BJ (cell line): ENCODE measurements around the gene HDGF. TPM values are rescaled to one million over a fixed set of nuclear protein-coding genes. Genes with fewer than 3 reads are reported as not detected.
A peak's percentile ranks its signal among the peaks of the same experiment; 100 is the strongest.

Experiments
- CTCF ChIA-PET: fragments of 350-600 bp; formaldehyde crosslinking; extraction: SDS; loops from one replicate; lab custom pipeline; 2021; ENCODE audit warnings: antibody characterized with exemption, inconsistent platforms; lab: Yijun Ruan, JAX
- POLR2A ChIA-PET: fragments of 300-600 bp; sonication (Branson Sonifier 250); formaldehyde crosslinking; extraction: SDS; loops from one replicate; lab custom pipeline; 2021; ENCODE audit warnings: antibody characterized with exemption; lab: Charles Lee
- DNase-seq: peaks from one replicate; pipeline ENCODE4 v3.0.0-alpha.2; 2011; ENCODE audit warnings: low read depth
- H3K27me3 ChIP-seq: 2 replicates; pipeline ENCODE4 v1.6.0; 2011; ENCODE audit warnings: low read length; ENCODE audit not compliant: control insufficient read depth, insufficient read depth
- H3K36me3 ChIP-seq: 2 replicates; pipeline ENCODE4 v1.5.1; 2011; ENCODE audit warnings: low read length; ENCODE audit not compliant: control insufficient read depth, insufficient read depth
- H3K4me3 ChIP-seq: 2 replicates; pipeline ENCODE4 v1.5.1; 2011; ENCODE audit warnings: low read depth, mild to moderate bottlenecking, control low read depth, low read length
- polyA plus RNA-seq: library from polyadenylated mRNA; depleted of rRNA; stranded (reverse); fragments of >200 nt; gene quantifications from 2 replicates; pipeline ENCODE4 v1.2.3, GENCODE V29; 2011
- TF ChIP-seq, protein P1 (sequence below): IDR thresholded peaks from 2 replicates; pipeline ENCODE4 v1.5.1; 2011; ENCODE audit warnings: low read depth, mild to moderate bottlenecking, control low read depth, inconsistent platforms, low read length, moderate library complexity; ENCODE audit not compliant: insufficient read depth

The HDGF gene
- polyA plus RNA-seq, 1 experiment, result 179 TPM

DNA sequence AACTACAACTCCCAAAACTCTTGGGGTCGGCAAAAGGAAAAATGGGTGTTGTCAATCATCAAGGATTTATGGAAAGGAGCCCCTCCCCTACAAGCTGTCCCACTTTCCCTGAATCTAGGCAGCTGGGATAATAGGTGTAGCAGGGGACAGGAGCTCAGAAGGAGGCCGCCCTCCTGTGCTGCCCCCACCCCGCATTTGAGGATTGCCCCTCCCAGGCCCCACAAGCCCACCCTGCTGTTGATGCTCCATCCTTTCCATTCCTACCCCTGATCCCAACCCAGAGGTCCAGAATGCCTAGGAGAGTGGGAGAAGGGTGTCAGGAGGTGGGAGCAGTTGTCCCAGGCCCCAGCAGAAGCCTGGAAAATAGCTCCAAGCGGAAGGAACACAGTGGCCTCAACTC is 8.7 kb downstream of the HDGF start:
- peaks cover 23% of the 10 kb centered on the region for H3K36me3 ChIP-seq
- TF ChIP-seq, protein P1, sequence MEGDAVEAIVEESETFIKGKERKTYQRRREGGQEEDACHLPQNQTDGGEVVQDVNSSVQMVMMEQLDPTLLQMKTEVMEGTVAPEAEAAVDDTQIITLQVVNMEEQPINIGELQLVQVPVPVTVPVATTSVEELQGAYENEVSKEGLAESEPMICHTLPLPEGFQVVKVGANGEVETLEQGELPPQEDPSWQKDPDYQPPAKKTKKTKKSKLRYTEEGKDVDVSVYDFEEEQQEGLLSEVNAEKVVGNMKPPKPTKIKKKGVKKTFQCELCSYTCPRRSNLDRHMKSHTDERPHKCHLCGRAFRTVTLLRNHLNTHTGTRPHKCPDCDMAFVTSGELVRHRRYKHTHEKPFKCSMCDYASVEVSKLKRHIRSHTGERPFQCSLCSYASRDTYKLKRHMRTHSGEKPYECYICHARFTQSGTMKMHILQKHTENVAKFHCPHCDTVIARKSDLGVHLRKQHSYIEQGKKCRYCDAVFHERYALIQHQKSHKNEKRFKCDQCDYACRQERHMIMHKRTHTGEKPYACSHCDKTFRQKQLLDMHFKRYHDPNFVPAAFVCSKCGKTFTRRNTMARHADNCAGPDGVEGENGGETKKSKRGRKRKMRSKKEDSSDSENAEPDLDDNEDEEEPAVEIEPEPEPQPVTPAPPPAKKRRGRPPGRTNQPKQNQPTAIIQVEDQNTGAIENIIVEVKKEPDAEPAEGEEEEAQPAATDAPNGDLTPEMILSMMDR, result no peak
- ChIA-PET CTCF (interaction anchor here (1.5 to 2.8 kb wide), 2 partner anchors 17 to 36 kb away, joined by 3 to 19 read pairs; no protein-coding TSS in a partner anchor), POLR2A (no interaction called here)
- H3K27me3 ChIP-seq, result no peaks in the 10 kb centered on the region
- H3K4me3 ChIP-seq, result no peak overlapping the region
- DNase-seq, result no peak

- no peak overlapping the region for H3K4me3 ChIP-seq
- POLR2A ChIA-PET, result no interaction called here
- peaks cover 28% of the 10 kb centered on the region for H3K36me3 ChIP-seq
- H3K27me3 ChIP-seq, result no peaks in the 10 kb centered on the region
- DNase-seq, result no peak
- CTCF ChIA-PET, result interaction anchor here (1.5 to 2.8 kb wide), 4 partner anchors 16 to 118 kb away, joined by 3 to 19 read pairs (median 10); partner anchors contain the start of gene NTRK1
- TF ChIP-seq, protein P1, result no peak
These were observed 9.5 kb downstream of the HDGF start for GRCh38 chr1:156742017-156742416.

GRCh38 chr1:156741481-156741983 is 9.9 kb downstream of the HDGF start:
- H3K36me3 ChIP-seq, result peaks cover 28% of the 10 kb centered on the region
- TF ChIP-seq, protein P1, result no peak
- ChIA-PET POLR2A (interaction anchor here (0.6 to 1.4 kb wide), 7 partner anchors 11 to 265 kb away, joined by 3 to 11 read pairs (median 3); partner anchors contain the start of genes HDGF, ISG20L2, METTL25B and PRCC), CTCF (interaction anchor here (0.8 to 2.8 kb wide), 8 partner anchors 11 to 119 kb away, joined by 3 to 19 read pairs (median 4); partner anchors contain the start of genes NTRK1 and PRCC)
- no peak overlapping the region for H3K4me3 ChIP-seq
- DNase-seq, result no peak
- no peaks in the 10 kb centered on the region for H3K27me3 ChIP-seq

DNA sequence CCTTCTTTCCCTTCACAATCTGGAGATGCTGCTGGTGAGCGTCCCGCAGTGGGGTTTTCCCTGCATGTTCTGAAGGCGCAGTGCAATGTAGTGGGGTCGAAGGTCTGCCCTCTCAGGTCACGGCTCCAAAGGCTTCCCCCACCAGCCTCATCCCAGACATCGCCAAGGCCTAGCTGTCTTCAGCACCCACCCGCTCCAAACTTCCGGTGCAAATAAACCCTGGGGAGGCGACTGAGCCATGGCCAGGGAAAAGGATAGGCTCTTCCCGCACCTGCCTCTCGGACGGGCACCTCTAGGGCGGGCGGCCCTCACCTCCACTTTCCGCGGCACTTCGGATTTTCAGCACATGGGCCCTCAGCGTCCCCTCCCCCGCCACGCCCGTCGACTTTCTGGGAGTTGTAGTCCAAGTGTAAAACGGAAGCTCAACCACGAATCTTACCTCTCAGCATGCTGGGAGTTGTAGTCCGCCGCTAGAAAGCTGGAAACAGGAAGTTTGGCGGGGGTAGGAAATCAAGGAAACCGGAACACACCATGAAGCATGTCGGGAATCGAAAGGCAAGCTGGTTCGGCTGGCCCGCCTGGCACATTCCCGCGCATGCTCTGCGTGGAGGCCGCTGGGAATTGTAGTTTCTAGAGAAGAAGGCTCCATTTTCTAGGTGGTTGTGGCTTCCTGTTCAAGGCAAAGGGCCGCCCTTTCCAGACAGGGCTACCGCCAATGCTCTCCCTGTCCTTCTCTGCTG is 10.6 kb downstream of the HDGF start, which contains the start of gene MRPL24:
Gene MRPL24 (minus strand): TSS at position 348 of the 740 bp plus-strand sequence. CDS start 2,384 bp downstream, outside the sequence.
- POLR2A ChIA-PET, result interaction anchor here (0.6 to 1.4 kb wide), 8 partner anchors 11 to 264 kb away, joined by 3 to 11 read pairs (median 4); partner anchors contain the start of genes HDGF, ISG20L2, METTL25B and PRCC
- H3K27me3 ChIP-seq, result no peaks in the 10 kb centered on the region
- H3K4me3 ChIP-seq, result peak within 1 kb of the TSS; percentile 53
- CTCF ChIA-PET, result interaction anchor here (0.6 to 2.8 kb wide), 10 partner anchors 10 to 119 kb away, joined by 3 to 19 read pairs (median 4); partner anchors contain the start of genes HDGF, NTRK1 and PRCC
- TF ChIP-seq, protein P1, result no peak
- peaks cover 29% of the 10 kb centered on the region for H3K36me3 ChIP-seq
- DNase-seq, result peak; percentile 99
